GM12873 (cell line): ENCODE measurements around the gene FOXP1.

Experiments used
- TF ChIP-seq, protein P1 (sequence below): IDR thresholded peaks from 2 replicates; pipeline ENCODE4 v1.5.1; 2012; ENCODE audit warnings: low read depth, mild to moderate bottlenecking, moderate library complexity, low read length, control low read depth; ENCODE audit not compliant: insufficient read depth; ENCODE audit errors: missing control alignments

The FOXP1 gene

DNA sequence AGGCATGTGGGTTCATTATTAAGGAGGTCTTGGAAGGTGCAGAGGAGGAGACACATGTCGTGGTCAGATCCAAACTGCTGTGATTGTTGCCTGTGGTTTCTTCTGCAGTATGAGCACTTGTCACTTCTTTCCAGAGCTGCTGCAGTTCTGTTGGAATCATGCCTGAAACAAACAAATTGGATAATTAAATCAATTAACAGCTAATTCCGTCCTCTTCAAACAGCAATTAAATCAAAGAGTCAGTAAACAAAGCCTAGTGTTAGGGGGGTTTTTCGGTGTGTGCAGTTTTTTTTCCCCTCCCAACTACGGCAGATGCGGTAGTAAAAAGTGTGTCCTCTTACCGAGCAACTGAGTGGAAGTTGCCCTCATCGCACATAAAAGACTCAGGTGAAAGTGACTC, 542.2 kb downstream of the FOXP1 start:
- TF ChIP-seq, protein P1, sequence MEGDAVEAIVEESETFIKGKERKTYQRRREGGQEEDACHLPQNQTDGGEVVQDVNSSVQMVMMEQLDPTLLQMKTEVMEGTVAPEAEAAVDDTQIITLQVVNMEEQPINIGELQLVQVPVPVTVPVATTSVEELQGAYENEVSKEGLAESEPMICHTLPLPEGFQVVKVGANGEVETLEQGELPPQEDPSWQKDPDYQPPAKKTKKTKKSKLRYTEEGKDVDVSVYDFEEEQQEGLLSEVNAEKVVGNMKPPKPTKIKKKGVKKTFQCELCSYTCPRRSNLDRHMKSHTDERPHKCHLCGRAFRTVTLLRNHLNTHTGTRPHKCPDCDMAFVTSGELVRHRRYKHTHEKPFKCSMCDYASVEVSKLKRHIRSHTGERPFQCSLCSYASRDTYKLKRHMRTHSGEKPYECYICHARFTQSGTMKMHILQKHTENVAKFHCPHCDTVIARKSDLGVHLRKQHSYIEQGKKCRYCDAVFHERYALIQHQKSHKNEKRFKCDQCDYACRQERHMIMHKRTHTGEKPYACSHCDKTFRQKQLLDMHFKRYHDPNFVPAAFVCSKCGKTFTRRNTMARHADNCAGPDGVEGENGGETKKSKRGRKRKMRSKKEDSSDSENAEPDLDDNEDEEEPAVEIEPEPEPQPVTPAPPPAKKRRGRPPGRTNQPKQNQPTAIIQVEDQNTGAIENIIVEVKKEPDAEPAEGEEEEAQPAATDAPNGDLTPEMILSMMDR, result no peak

DNA sequence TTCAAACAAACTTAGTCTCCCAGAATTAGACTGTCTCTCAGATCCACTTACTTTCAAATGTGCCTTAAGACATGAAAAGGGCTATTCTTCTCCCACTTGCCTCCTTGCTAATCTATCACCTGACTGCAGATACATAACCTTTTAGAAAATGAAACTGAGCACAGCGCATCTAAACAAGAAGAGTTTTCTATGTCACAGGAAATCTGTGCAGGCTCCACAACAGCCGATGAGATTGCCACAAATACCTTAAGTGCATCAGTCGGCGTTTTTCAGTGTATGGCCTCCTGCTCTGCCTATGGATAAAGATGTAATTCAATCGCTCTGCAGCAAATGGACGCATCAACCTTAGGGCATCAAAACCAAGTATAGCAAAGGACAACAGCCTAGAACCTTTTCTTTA, 544.2 kb downstream of the FOXP1 start:
- TF ChIP-seq, protein P1, result no peak

DNA sequence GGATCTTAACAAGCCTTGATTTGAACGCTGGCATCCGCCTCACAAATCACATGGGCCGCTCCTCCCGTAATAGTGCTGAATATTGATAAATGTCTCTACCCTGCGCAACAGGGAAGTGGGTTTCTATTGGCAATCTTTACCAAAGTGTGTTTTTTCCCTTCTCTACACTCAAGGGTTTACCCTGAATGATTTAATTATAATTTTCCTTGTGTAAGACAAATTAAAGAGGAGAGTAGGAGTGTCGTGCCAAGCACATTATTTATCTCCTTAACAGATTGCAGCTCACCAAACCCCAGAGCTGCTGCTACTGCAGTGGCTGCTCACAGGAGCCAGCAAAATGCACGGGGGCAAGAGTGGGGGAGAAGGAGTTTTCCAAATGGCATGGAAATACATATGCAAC, 545.8 kb downstream of the FOXP1 start:
- TF ChIP-seq, protein P1, result no peak

DNA sequence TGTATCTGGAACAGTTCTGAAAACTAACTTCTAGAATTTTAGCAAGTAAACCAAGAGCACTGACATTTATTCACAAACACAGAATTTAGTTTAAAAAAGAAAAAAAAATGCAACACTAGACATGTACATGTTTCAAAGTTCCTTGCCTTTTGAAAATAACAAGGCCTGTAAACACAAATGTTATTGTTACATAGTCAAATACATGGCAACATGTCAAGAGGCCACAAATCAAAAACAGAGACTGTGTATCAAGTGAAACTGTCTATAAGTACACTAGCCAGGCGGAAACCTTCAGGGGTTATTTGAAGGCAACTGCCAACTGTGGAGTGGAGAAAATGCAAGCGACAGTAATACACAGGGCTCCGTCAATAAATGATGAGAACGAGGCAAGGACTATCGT, 547.6 kb downstream of the FOXP1 start:
- TF ChIP-seq, protein P1, result no peak

DNA sequence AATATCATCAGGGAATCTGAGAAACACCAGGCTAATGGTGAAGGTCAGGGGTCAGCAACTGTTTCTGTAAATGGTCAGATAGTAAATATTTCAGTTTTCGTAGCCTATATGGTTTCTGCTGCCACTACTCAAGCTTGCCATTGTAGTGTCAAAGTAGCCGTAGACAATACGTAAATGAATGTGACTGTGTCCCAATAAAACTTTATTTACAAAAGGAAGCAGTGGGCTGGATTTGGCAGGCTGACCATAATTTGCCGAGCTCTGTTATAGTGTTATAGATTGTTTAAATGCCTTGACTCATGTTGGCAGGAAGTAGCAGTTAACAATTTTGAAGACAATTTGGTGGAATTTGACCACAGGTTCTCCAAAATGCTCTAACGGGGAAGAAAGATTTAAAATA, 548.2 kb downstream of the FOXP1 start:
- TF ChIP-seq, protein P1, result no peak

DNA sequence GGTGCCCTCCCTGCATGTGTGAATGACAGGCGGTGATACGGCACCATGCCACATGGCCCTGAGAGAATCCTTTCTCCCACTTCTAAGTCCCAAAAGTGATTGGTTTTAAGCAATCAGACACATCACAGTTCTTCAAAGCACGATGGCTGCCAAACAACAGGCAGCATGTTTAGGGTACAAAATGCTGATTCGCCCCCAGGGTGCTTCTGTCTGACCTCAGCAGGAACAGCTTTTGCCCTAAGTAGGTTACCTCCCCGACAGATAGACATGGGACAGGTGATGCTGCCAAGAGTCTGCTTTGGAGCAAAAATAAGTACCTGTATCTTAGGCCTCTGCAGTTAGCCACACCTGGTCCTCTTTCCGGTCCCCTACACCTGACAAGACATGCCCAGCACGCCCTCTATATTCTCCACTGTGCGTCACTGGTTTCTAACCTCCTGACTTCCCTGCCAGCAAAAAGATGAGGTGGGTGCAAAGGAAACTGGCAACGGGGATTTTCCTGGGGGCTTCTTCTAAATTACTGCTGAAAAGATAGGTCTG, 549.8 kb downstream of the FOXP1 start:
- TF ChIP-seq, protein P1, result no peak

DNA sequence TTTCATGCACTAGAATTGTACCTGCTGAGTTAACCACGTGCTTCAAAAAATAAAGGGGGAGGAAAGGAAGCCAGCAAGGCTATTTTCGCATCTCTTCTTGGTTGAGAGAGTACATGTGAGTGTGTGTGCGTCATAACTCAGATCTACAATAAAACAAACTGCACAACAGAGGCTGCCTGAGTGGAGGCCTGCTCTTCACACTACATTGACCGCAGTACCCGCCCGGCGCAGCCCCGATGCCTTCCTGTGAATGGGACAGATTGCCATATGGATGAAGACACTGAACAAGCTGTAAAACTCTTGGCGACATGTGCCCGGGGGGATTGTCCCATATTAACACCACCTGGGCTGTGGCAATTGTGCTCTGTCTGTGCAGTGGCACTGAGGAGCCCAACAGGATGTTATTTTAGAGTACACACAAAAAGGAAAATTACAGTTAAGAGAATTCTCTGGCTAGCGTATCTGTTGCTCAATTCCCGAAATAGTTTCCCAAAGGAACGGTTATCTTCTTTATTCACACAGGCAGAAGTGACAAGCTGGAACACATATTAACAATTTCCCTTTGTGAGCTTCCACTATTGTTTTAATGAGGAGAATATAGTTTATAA, 551.5 kb downstream of the FOXP1 start:
- TF ChIP-seq, protein P1, result no peak

DNA sequence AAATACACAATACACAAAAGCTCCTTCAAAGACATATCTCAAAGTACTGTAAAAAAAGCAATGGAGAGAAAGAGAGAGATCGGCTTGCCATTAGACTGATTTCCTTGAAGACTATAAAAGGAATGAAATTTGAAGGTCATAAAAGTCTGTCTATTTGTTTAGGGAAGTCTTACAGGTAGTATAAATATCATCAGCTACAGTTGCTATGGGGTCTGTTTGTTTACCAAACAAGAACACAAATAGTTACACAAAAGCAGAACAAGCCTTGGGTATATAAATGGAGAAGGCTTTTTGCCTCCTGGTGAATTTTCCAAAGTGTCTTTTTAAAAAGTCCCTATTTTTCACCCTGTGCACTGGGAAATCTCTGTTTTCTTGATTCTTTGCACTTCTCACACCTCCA, 552.3 kb downstream of the FOXP1 start:
- TF ChIP-seq, protein P1, result no peak
